SK-N-SH treated with all-trans-retinoic acid at 6 μM for 48 hours (cell line): Measurements from ENCODE around the gene TCF12.

Experiments
- ESRRG ChIP-seq: fragments of 250-450 bp; sonication (Bioruptor Pico); IDR thresholded peaks from 2 replicates; pipeline ENCODE4 v1.6.1; 2021; ENCODE audit warnings: mild to moderate bottlenecking
- RARB ChIP-seq: fragments of 250-450 bp; sonication (Bioruptor Pico); IDR thresholded peaks from 2 replicates; pipeline ENCODE4 v1.8.0; 2021; ENCODE audit warnings: mild to moderate bottlenecking, moderate library complexity
- ZNF565 ChIP-seq: fragments of 450-650 bp; formaldehyde crosslinking; conservative IDR thresholded peaks from 2 replicates; pipeline ENCODE4 v1.5.0; 2020; ENCODE audit warnings: low read depth, mild to moderate bottlenecking, moderate library complexity
- ZNF70 ChIP-seq: fragments of 450-650 bp; formaldehyde crosslinking; IDR thresholded peaks from 2 replicates; pipeline ENCODE4 v1.5.0; 2020; ENCODE audit warnings: mild to moderate bottlenecking, moderate library complexity
- ZNF8 ChIP-seq: fragments of 450-650 bp; formaldehyde crosslinking; IDR thresholded peaks from 2 replicates; pipeline ENCODE4 v1.5.0; 2020; ENCODE audit warnings: mild to moderate bottlenecking, moderate library complexity
- TF ChIP-seq, protein P1 (sequence below): fragments of 250-450 bp; sonication (Bioruptor Pico); IDR thresholded peaks from 2 replicates; pipeline ENCODE4 v1.8.0; 2020; ENCODE audit warnings: mild to moderate bottlenecking, moderate library complexity, borderline replicate concordance
- TF ChIP-seq, protein P2 (sequence below): fragments of 250-450 bp; sonication (Bioruptor Pico); IDR thresholded peaks from 2 replicates; pipeline ENCODE4 v1.8.0; 2021; ENCODE audit warnings: low read depth, mild to moderate bottlenecking, moderate library complexity, borderline replicate concordance
- TF ChIP-seq, protein P3 (sequence below): fragments of 250-450 bp; sonication (Bioruptor Pico); IDR thresholded peaks from 2 replicates; pipeline ENCODE4 v1.5.1; 2021; ENCODE audit warnings: mild to moderate bottlenecking, moderate library complexity

DNA sequence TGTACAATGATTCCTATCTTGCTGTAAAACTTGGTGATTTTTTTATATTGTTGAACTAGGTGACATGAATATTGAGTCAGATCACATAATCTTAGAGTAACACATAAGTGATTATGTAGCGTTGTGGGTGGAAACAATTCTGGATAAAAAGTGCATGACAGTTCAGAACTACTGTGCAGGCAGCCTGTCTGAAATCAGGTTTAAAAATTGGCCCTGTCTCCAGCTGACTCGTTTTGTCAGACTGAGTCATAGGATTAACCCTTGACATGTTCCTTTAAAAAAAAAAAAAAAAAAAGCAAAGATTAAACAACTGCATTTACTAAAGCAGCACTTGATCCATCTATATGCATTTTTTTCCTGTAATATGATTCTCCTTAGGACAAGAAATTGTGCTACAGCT, 297.8 kb downstream of the TCF12 start:
- TF ChIP-seq, protein P1, sequence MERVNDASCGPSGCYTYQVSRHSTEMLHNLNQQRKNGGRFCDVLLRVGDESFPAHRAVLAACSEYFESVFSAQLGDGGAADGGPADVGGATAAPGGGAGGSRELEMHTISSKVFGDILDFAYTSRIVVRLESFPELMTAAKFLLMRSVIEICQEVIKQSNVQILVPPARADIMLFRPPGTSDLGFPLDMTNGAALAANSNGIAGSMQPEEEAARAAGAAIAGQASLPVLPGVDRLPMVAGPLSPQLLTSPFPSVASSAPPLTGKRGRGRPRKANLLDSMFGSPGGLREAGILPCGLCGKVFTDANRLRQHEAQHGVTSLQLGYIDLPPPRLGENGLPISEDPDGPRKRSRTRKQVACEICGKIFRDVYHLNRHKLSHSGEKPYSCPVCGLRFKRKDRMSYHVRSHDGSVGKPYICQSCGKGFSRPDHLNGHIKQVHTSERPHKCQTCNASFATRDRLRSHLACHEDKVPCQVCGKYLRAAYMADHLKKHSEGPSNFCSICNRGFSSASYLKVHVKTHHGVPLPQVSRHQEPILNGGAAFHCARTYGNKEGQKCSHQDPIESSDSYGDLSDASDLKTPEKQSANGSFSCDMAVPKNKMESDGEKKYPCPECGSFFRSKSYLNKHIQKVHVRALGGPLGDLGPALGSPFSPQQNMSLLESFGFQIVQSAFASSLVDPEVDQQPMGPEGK: no peak
- TF ChIP-seq ZNF565 (no peak), RARB (CRISPR knock-in tag) (no peak), ZNF8 (CRISPR knock-in tag) (no peak), ZNF70 (CRISPR knock-in tag) (no peak), ESRRG (CRISPR knock-in tag) (no peak)
- TF ChIP-seq, protein P2, sequence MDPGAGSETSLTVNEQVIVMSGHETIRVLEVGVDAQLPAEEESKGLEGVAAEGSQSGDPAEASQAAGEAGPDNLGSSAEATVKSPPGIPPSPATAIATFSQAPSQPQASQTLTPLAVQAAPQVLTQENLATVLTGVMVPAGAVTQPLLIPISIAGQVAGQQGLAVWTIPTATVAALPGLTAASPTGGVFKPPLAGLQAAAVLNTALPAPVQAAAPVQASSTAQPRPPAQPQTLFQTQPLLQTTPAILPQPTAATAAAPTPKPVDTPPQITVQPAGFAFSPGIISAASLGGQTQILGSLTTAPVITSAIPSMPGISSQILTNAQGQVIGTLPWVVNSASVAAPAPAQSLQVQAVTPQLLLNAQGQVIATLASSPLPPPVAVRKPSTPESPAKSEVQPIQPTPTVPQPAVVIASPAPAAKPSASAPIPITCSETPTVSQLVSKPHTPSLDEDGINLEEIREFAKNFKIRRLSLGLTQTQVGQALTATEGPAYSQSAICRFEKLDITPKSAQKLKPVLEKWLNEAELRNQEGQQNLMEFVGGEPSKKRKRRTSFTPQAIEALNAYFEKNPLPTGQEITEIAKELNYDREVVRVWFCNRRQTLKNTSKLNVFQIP (CRISPR knock-in tag): no peak
- TF ChIP-seq, protein P3, sequence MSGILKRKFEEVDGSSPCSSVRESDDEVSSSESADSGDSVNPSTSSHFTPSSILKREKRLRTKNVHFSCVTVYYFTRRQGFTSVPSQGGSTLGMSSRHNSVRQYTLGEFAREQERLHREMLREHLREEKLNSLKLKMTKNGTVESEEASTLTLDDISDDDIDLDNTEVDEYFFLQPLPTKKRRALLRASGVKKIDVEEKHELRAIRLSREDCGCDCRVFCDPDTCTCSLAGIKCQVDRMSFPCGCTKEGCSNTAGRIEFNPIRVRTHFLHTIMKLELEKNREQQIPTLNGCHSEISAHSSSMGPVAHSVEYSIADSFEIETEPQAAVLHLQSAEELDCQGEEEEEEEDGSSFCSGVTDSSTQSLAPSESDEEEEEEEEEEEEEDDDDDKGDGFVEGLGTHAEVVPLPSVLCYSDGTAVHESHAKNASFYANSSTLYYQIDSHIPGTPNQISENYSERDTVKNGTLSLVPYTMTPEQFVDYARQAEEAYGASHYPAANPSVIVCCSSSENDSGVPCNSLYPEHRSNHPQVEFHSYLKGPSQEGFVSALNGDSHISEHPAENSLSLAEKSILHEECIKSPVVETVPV (CRISPR knock-in tag): no peak
